ENCODE results near the gene ZNF512.

DNA sequence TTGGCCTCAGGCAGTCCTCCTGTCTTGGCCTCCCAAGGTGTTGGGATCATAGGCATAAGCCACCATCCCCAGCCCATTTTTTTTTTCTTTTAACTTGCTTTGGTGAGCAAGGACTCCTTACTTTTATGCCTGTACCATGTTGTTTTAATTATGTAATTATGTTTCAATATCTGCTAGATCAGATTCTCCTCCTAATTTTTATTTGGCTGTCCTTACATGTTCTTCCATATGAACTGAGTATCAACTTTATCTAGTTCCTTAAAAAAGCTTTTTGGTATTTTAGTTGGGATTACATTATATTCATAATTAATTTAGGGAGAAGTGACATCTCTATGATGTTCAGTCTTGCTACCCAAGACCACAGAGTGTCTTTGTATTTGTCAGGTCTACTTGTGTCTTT, 62.4 kb downstream of the ZNF512 start:
- TF ChIP-seq, protein P1, sequence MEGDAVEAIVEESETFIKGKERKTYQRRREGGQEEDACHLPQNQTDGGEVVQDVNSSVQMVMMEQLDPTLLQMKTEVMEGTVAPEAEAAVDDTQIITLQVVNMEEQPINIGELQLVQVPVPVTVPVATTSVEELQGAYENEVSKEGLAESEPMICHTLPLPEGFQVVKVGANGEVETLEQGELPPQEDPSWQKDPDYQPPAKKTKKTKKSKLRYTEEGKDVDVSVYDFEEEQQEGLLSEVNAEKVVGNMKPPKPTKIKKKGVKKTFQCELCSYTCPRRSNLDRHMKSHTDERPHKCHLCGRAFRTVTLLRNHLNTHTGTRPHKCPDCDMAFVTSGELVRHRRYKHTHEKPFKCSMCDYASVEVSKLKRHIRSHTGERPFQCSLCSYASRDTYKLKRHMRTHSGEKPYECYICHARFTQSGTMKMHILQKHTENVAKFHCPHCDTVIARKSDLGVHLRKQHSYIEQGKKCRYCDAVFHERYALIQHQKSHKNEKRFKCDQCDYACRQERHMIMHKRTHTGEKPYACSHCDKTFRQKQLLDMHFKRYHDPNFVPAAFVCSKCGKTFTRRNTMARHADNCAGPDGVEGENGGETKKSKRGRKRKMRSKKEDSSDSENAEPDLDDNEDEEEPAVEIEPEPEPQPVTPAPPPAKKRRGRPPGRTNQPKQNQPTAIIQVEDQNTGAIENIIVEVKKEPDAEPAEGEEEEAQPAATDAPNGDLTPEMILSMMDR (IDR thresholded peaks at IDR 0.05 in 4 of 5, conservative IDR thresholded peaks at IDR 0.05 in 1 of 5): no peak
- no peak for TF ChIP-seq POLR2A (IDR thresholded peaks at IDR 0.05)
